K562 (cell line): ENCODE data around the gene LIN28B. TPM values are rescaled to one million over a fixed set of nuclear protein-coding genes. Genes with fewer than 3 reads are reported as not detected.

Experiments
- ATAC-seq: fragments of 200-7000 bp; cut with Tn5 transposase; 3 replicates; pipeline ENCODE4 v1.9.1; 2020; ENCODE audit warnings: moderate library complexity
- BruUV-seq: library from RNA; stranded (reverse); fragments of 400-500 nt; replicated peaks from 2 replicates; lab custom pipeline; 2021; lab: Mats Ljungman, UMichigan
- CTCF ChIA-PET: fragments of 300-600 bp; formaldehyde crosslinking; extraction: SDS; loops from one replicate; lab custom pipeline; 2021; ENCODE audit warnings: low intra/inter-chr PET ratio; lab: Yijun Ruan, JAX
- POLR2A ChIA-PET: fragments of 300-600, 350-650 bp; sonication (Branson Sonifier 250); formaldehyde crosslinking; extraction: SDS; loops from one replicate; lab custom pipeline; 2021; ENCODE audit warnings: antibody characterized with exemption, inconsistent platforms; lab: Yijun Ruan, JAX
- DNase-seq, 4 experiments: peaks; one replicate each; pipeline versions ENCODE4 v3.0.0 to v3.0.0-alpha.2; 2011 to 2018; ENCODE audit warnings: low spot score in 3 of 4, mixed read lengths in 3 of 4; ENCODE audit errors: extremely low read depth in 1 of 4
- FAIRE-seq: peaks from 2 replicates; lab custom pipeline; 2011; peaks lifted over from hg19 to GRCh38; lab: Jason Lieb, UNC
- H2AFZ ChIP-seq: 2 replicates; pipeline ENCODE4 v1.6.0; 2011; ENCODE audit warnings: low read depth, low read length, control low read depth, inconsistent platforms
- H3K27ac ChIP-seq: fragments of 200-600 bp; 3 replicates; pipeline ENCODE4 v1.8.0; 2011; ENCODE audit warnings: low read depth, mild to moderate bottlenecking, control low read depth, inconsistent platforms, low read length, moderate library complexity, mixed read lengths; ENCODE audit errors: extremely low read depth
- H3K27me3 ChIP-seq, 2 experiments: fragments of 300-600 bp in 1 of 2; 2 replicates in 1 of 2; 3 replicates in 1 of 2; pipeline versions ENCODE4 v1.6.0 to v1.8.0; 2011; ENCODE audit warnings: inconsistent platforms in 2 of 2, low read length in 2 of 2, mild to moderate bottlenecking in 1 of 2, mixed read lengths in 1 of 2, moderate library complexity in 1 of 2; ENCODE audit not compliant: control insufficient read depth in 2 of 2, insufficient read depth in 2 of 2
- H3K36me3 ChIP-seq: fragments of 300-600 bp; 3 replicates; pipeline ENCODE4 v1.8.0; 2011; ENCODE audit warnings: mild to moderate bottlenecking, low read length, inconsistent platforms; ENCODE audit not compliant: control insufficient read depth, insufficient read depth
- H3K4me1 ChIP-seq, 2 experiments: fragments of 200-600 bp in 1 of 2; replicated peaks in 1 of 2; 2 replicates in 1 of 2; 3 replicates in 1 of 2; pipeline versions ENCODE4 v1.5.1 to v1.8.0; 2011; ENCODE audit warnings: inconsistent platforms in 2 of 2, low read length in 2 of 2, mild to moderate bottlenecking in 1 of 2, mixed read lengths in 1 of 2, moderate library complexity in 1 of 2; ENCODE audit not compliant: control insufficient read depth in 2 of 2, insufficient read depth in 2 of 2
- H3K4me2 ChIP-seq: 2 replicates; pipeline ENCODE4 v1.6.1; 2011; ENCODE audit warnings: low read length, control low read depth, inconsistent platforms, mixed read lengths; ENCODE audit not compliant: insufficient read depth
- H3K4me3 ChIP-seq: fragments of 200-600 bp; sonication (generic), shearing (Covaris generic); 2 replicates; pipeline ENCODE4 v1.5.1; 2016; ENCODE audit warnings: control low read depth, inconsistent platforms
- H3K79me2 ChIP-seq: fragments of 200-600 bp; 3 replicates; pipeline ENCODE4 v1.8.0; 2011; ENCODE audit warnings: low read length, inconsistent platforms; ENCODE audit not compliant: control insufficient read depth, insufficient read depth
- H3K9ac ChIP-seq, 2 experiments: 2 replicates each; pipeline versions ENCODE4 v1.6.0 to v1.6.1; 2011; ENCODE audit warnings: low read depth in 2 of 2, low read length in 2 of 2, control low read depth in 1 of 2, inconsistent platforms in 1 of 2, mild to moderate bottlenecking in 1 of 2, mixed read lengths in 1 of 2; ENCODE audit not compliant: insufficient read depth in 1 of 2
- H3K9me1 ChIP-seq: one replicate; pipeline ENCODE4 v1.6.0; 2011; ENCODE audit warnings: inconsistent platforms, mild to moderate bottlenecking, low read length, moderate library complexity; ENCODE audit not compliant: control insufficient read depth, insufficient read depth
- H3K9me3 ChIP-seq: replicated peaks from 2 replicates; pipeline ENCODE4 v1.5.1; 2011; ENCODE audit warnings: low read depth, low read length, inconsistent platforms; ENCODE audit not compliant: control insufficient read depth, insufficient read depth
- H4K20me1 ChIP-seq: replicated peaks from 2 replicates; pipeline ENCODE4 v1.6.1; 2011; ENCODE audit warnings: low read length, inconsistent platforms, mixed read lengths; ENCODE audit not compliant: control insufficient read depth, insufficient read depth
- CBX1 ChIP-seq: sonication (generic); IDR thresholded peaks from 2 replicates; pipeline ENCODE4 v1.6.1; 2016; ENCODE audit warnings: antibody characterized with exemption, low read depth, mild to moderate bottlenecking
- ETS2 ChIP-seq: IDR thresholded peaks from 2 replicates; pipeline ENCODE4 v1.6.1; 2016; ENCODE audit warnings: borderline replicate concordance, missing genetic modification characterization, mild to moderate bottlenecking, moderate library complexity, missing compliant biosample characterization; ENCODE audit not compliant: poor library complexity, severe bottlenecking
- ETV1 ChIP-seq: fragments of 450-650 bp; conservative IDR thresholded peaks from 2 replicates; pipeline ENCODE4 v1.6.1; 2016; ENCODE audit warnings: missing genetic modification characterization, control low read depth, low read depth, missing compliant biosample characterization
- MCM7 ChIP-seq, 2 experiments: fragments of 450-650 bp; IDR thresholded peaks; 2 replicates each; pipeline ENCODE4 v1.6.1; 2016 to 2018
- RBM34 ChIP-seq: fragments of 200-400 bp; formaldehyde crosslinking; IDR thresholded peaks from 2 replicates; pipeline ENCODE4 v1.6.1; 2018; ENCODE audit warnings: low read length, borderline replicate concordance; ENCODE audit not compliant: insufficient read depth
- SIRT6 ChIP-seq: IDR thresholded peaks from one replicate; pipeline ENCODE4 v1.6.1; 2012; ENCODE audit warnings: low read depth, mild to moderate bottlenecking, control low read depth, inconsistent platforms, low read length, moderate library complexity
- ZNF253 ChIP-seq: fragments of 250-450 bp; sonication (Bioruptor Pico); conservative IDR thresholded peaks from 2 replicates; pipeline ENCODE4 v1.6.1; 2021; ENCODE audit warnings: mild to moderate bottlenecking
- ZNF316 ChIP-seq: fragments of 450-650 bp; IDR thresholded peaks from 2 replicates; pipeline ENCODE4 v1.6.1; 2016
- ZNF76 ChIP-seq: fragments of 250-450 bp; sonication (Bioruptor Pico); IDR thresholded peaks from 2 replicates; pipeline ENCODE4 v1.4.0; 2020; ENCODE audit warnings: mild to moderate bottlenecking, moderate library complexity, borderline replicate concordance
- WGBS: fragments of 100-300 bp; shearing (Covaris generic); methylation state at CpG from one replicate; pipeline ENCODE4 v1.1.6; 2016; ENCODE audit warnings: low coverage, mixed read lengths; ENCODE audit not compliant: insufficient coverage; ENCODE audit errors: missing lambda C conversion rate; 5-methylcytosine and 5-hydroxymethylcytosine counted together
- in situ Hi-C: fragments of 300-500 bp; cut with MboI; formaldehyde crosslinking; loops from 4 replicates; pipeline ENCODE4 v1.15.0; 2018; ENCODE audit warnings: inconsistent platforms, mixed read lengths
- intact Hi-C: fragments of 100-400 bp; cut with micrococcal nuclease; formaldehyde crosslinking; loops from 2 replicates; pipeline ENCODE4 v1.14.2; 2022
- polyA plus RNA-seq, 8 experiments: library from polyadenylated mRNA; depleted of rRNA in 4 of 8; stranded (reverse) in 5 of 8; unstranded in 3 of 8; fragments of >200 nt; fragmentation: Nextera tagmentation in 2 of 8; fragmentation: Illumina TruSeq in 1 of 8; extraction: Ambion mirVana in 2 of 8; extraction: Trizol in 1 of 8; gene quantifications; 2 replicates each; pipeline versions ENCODE4 v1.2.1 to v1.2.3, GENCODE V29; 2011 to 2014; ENCODE audit warnings: inconsistent platforms in 1 of 8, missing spikeins in 1 of 8
- total RNA-seq, 7 experiments: library from RNA; depleted of rRNA in 6 of 7; stranded (reverse); fragments of >200 nt in 6 of 7; fragmentation: Illumina TruSeq in 2 of 7; extraction: Trizol in 2 of 7; gene quantifications; 2 replicates each; pipeline versions ENCODE4 v1.2.1 to v1.2.3, GENCODE V29; 2011 to 2021; ENCODE audit warnings: low replicate concordance in 1 of 7
- TF ChIP-seq, protein P1 (sequence below): fragments of 250-450 bp; sonication (Bioruptor Pico); IDR thresholded peaks from 2 replicates; pipeline ENCODE4 v1.8.0; 2021; ENCODE audit warnings: moderate library complexity, mild to moderate bottlenecking, inconsistent platforms
- TF ChIP-seq, protein P2 (sequence below): sonication (generic); formaldehyde crosslinking; IDR thresholded peaks from 2 replicates; pipeline ENCODE4 v1.4.0; 2020; ENCODE audit warnings: mild to moderate bottlenecking, missing genetic modification reagents
- TF ChIP-seq, protein P3 (sequence below): sonication (generic); formaldehyde crosslinking; IDR thresholded peaks from 2 replicates; pipeline ENCODE4 v1.8.0; 2023; ENCODE audit warnings: mild to moderate bottlenecking, missing genetic modification reagents

The LIN28B gene
- total and polyA plus RNA-seq, 9 of the 15 experiments (the other 6 are each of a cell fraction or from before 2014, with no cell fraction given): 20.9 to 77.3 (median 42.1) TPM

DNA sequence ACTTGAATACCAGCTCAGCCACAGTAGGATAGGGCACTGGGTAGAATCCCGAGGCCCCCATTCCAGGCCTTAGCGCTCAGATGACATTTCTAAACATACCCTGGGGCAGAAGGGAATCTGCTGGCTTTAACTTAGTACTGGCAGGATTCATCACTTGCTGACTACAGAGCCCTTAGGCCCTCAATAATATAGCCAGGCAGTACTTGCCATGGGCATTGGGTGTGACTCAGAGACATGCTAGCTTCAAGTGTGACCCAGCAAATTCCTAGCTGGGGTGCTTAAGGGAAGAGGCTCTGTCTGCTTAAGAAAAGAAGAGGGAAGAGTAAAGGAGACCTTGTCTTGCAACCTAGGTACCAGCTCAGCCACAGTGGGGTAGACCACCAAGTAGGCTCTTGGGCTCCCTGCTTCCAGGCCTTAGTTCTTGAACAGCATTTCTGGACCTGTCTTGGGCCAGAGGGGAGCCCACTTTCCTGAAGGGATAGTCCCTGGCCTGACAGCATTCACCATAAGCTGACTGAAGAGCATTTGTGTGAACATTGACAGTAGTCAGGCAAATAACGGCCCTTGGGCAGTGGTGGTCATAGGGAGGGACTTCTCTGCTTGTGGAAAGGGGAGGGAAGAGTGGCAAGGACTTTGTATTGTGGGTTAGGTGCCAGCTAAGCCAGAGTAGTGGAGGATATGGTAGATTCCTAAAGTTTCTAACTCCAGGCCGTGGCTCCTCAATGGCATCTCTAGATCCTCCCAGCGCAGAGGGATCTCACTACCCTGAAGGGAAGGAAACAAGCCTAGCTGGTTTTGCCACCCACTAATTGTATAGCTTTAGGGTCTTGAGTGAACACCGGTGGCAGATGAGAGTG, 48.6 kb upstream of the LIN28B start:
- H4K20me1 ChIP-seq: no peaks in the 10 kb centered on the region
- H3K27me3 ChIP-seq: peaks cover 0 to 13% of the 10 kb centered on the region in 2 experiments; a peak in 1 of 5 replicates
- WGBS: 3% methylated on average over 6 of the region's 6 CpGs
- DNase-seq (no peak), ATAC-seq (no peak), FAIRE-seq (no peak)
- H3K4me3 ChIP-seq: no peak overlapping the region
- BruUV-seq: no TSS peak
- no peak overlapping the region for H3K9ac ChIP-seq
- ChIA-PET POLR2A (interaction anchor here (0.6 kb wide), 1 partner anchor 292 kb away, joined by 3 read pairs; no protein-coding TSS in a partner anchor), CTCF (no interaction called here)
- no peak overlapping the region for H3K4me2 ChIP-seq
- H3K79me2 ChIP-seq: no peaks in the 10 kb centered on the region
- H3K27ac ChIP-seq: no peak overlapping the region
- no peaks in the 10 kb centered on the region for H3K9me1 ChIP-seq
- H3K9me3 ChIP-seq: no peaks in the 10 kb centered on the region
- no peaks in the 10 kb centered on the region for H3K4me1 ChIP-seq
- intact Hi-C loops: no loop called here
- in situ Hi-C loops: no loop called here
- H2AFZ ChIP-seq: no peak overlapping the region
- H3K36me3 ChIP-seq: no peaks in the 10 kb centered on the region
- TF ChIP-seq ETS2 (tag) (no peak), ZNF76 (CRISPR knock-in tag) (no peak), MCM7 (IDR thresholded peaks at IDR 0.05) (no peak), ETV1 (tag) (no peak), ZNF316 (no peak), CBX1 (no peak), SIRT6 (no peak), RBM34 (no peak), ZNF253 (no peak)
- TF ChIP-seq, protein P1, sequence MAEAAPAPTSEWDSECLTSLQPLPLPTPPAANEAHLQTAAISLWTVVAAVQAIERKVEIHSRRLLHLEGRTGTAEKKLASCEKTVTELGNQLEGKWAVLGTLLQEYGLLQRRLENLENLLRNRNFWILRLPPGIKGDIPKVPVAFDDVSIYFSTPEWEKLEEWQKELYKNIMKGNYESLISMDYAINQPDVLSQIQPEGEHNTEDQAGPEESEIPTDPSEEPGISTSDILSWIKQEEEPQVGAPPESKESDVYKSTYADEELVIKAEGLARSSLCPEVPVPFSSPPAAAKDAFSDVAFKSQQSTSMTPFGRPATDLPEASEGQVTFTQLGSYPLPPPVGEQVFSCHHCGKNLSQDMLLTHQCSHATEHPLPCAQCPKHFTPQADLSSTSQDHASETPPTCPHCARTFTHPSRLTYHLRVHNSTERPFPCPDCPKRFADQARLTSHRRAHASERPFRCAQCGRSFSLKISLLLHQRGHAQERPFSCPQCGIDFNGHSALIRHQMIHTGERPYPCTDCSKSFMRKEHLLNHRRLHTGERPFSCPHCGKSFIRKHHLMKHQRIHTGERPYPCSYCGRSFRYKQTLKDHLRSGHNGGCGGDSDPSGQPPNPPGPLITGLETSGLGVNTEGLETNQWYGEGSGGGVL (CRISPR knock-in tag): no peak
- TF ChIP-seq, protein P2, sequence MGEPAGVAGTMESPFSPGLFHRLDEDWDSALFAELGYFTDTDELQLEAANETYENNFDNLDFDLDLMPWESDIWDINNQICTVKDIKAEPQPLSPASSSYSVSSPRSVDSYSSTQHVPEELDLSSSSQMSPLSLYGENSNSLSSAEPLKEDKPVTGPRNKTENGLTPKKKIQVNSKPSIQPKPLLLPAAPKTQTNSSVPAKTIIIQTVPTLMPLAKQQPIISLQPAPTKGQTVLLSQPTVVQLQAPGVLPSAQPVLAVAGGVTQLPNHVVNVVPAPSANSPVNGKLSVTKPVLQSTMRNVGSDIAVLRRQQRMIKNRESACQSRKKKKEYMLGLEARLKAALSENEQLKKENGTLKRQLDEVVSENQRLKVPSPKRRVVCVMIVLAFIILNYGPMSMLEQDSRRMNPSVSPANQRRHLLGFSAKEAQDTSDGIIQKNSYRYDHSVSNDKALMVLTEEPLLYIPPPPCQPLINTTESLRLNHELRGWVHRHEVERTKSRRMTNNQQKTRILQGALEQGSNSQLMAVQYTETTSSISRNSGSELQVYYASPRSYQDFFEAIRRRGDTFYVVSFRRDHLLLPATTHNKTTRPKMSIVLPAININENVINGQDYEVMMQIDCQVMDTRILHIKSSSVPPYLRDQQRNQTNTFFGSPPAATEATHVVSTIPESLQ: no peak
- TF ChIP-seq, protein P3, sequence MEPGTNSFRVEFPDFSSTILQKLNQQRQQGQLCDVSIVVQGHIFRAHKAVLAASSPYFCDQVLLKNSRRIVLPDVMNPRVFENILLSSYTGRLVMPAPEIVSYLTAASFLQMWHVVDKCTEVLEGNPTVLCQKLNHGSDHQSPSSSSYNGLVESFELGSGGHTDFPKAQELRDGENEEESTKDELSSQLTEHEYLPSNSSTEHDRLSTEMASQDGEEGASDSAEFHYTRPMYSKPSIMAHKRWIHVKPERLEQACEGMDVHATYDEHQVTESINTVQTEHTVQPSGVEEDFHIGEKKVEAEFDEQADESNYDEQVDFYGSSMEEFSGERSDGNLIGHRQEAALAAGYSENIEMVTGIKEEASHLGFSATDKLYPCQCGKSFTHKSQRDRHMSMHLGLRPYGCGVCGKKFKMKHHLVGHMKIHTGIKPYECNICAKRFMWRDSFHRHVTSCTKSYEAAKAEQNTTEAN (CRISPR knock-in tag): no peak
